Measurements from ENCODE around the gene RNF103. TPM values are rescaled to one million over a fixed set of nuclear protein-coding genes. Genes with fewer than 3 reads are reported as not detected.

Gene RNF103
- total RNA-seq, 2 experiments from 2014 or later, result 124 to 130 TPM

DNA sequence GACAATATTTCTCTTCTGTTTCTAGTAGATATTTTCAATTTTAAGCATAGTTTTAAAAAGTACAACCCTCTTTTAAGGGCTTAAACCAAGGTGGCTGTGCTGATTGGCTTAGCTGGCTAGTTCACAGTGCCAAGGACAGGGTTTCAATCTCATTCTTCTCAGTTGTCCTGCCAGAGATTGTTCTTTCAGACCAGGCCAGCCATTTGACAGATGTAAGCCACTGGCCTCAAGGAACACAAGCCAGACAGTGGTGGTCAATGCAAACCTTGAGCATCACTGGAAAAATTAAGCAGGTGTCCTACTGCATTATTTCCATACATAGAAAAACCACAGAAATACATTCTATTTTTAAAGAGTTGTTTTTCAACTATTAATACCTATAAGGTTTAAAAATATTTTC, 5.9 kb downstream of the RNF103 start:
- CTCF ChIA-PET, result interaction anchor here (3.3 kb wide), 1 partner anchor 99 kb away, joined by 7 read pairs; no protein-coding TSS in a partner anchor
- Mint-ChIP-seq H3K27me3 (no peaks in the 10 kb centered on the region), H3K27ac (no peak overlapping the region), H3K4me3 (no peak overlapping the region), H3K9me3 (no peaks in the 10 kb centered on the region), H3K36me3 (ENCODE audit: low read depth) (peaks cover 82% of the 10 kb centered on the region), H3K4me1 (ENCODE audit: low read depth) (peaks cover 73% of the 10 kb centered on the region)
- Histone ChIP-seq H3K9me3 (ENCODE audit: control insufficient read depth in 1 of 2, insufficient read depth in 1 of 2, low read length in 2 of 2) (no peaks in the 10 kb centered on the region), H3K4me3 (ENCODE audit: low read length) (no peak overlapping the region), H3K36me3 (ENCODE audit: insufficient read depth, low read length) (peaks cover 60% of the 10 kb centered on the region), H3K27me3 (ENCODE audit: control insufficient read depth in 1 of 2, insufficient read depth in 2 of 2, low read length in 2 of 2) (no peaks in the 10 kb centered on the region), H3K27ac (ENCODE audit: low read depth in 1 of 2, low read length in 2 of 2) (no peak overlapping the region), H3K4me1 (ENCODE audit: insufficient read depth, low read length) (peaks cover 6% of the 10 kb centered on the region)
- intact Hi-C loops (cut with DNase I, micrococcal nuclease), result no loop called here
- DNase-seq (no peak), ATAC-seq (ENCODE audit: poor library complexity) (no peak)
- TF ChIP-seq, protein P1, sequence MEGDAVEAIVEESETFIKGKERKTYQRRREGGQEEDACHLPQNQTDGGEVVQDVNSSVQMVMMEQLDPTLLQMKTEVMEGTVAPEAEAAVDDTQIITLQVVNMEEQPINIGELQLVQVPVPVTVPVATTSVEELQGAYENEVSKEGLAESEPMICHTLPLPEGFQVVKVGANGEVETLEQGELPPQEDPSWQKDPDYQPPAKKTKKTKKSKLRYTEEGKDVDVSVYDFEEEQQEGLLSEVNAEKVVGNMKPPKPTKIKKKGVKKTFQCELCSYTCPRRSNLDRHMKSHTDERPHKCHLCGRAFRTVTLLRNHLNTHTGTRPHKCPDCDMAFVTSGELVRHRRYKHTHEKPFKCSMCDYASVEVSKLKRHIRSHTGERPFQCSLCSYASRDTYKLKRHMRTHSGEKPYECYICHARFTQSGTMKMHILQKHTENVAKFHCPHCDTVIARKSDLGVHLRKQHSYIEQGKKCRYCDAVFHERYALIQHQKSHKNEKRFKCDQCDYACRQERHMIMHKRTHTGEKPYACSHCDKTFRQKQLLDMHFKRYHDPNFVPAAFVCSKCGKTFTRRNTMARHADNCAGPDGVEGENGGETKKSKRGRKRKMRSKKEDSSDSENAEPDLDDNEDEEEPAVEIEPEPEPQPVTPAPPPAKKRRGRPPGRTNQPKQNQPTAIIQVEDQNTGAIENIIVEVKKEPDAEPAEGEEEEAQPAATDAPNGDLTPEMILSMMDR (IDR thresholded peaks at IDR 0.05), result no peak
- POLR2A ChIA-PET, result interaction anchor here (1.4 to 1.5 kb wide), 2 partner anchors 33 to 54 kb away, joined by 5 to 6 read pairs; partner anchors contain the start of gene CHMP3

DNA sequence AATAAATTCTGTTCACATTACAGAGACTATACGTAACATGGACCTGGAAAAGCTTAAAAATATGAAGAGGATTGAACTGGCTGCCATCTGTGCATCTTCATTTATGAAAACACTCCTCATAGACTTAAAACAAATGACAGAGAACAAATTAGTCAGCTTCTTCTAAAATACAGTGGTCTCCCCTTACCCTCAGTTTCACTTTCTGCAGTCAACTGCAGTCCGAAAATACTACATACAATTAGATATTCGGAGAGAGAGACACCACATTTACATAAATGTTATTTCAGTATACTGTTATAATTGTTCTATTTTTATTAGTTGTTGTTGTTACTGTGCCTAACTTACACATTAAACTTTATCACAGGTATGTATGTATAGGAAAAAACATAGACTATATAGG, 6.5 kb downstream of the RNF103 start:
- peaks cover 2% of the 10 kb centered on the region for H3K4me1 ChIP-seq (ENCODE audit: insufficient read depth, low read length)

DNA sequence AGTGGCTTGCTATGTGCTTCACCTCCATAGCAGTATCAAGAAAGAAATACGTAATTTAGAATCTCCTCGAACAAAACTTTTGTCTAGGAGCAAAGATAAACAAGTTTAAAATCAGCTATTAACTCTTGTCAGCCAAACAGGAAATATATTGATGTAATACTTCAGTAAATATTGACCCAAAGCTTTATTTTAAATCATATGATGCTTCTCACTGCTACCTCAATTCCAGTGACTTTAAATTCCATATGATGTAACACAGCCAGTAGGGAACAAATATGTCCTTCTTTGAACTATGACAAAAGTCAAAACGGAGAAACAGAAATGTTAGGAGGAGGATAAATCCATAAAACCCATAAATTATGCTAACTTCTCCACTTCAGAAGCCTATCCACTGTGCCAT, 7.2 kb downstream of the RNF103 start:
- intact Hi-C loops (cut with DNase I, micrococcal nuclease), result no loop called here
- CTCF ChIA-PET, result interaction anchor here (3.3 kb wide), 1 partner anchor 98 kb away, joined by 7 read pairs; no protein-coding TSS in a partner anchor
- peaks cover 66% of the 10 kb centered on the region for H3K36me3 ChIP-seq (ENCODE audit: insufficient read depth, low read length)
- TF ChIP-seq, protein P1 (IDR thresholded peaks at IDR 0.05), result no peak
- Mint-ChIP-seq H3K4me3 (no peak overlapping the region), H3K27ac (no peak overlapping the region), H3K9me3 (no peaks in the 10 kb centered on the region), H3K4me1 (ENCODE audit: low read depth) (peaks cover 69% of the 10 kb centered on the region), H3K36me3 (ENCODE audit: low read depth) (peaks cover 85% of the 10 kb centered on the region), H3K27me3 (no peaks in the 10 kb centered on the region)
- ATAC-seq (ENCODE audit: poor library complexity), result no peak
- no peaks in the 10 kb centered on the region for H3K9me3 ChIP-seq (ENCODE audit: control insufficient read depth in 1 of 2, insufficient read depth in 1 of 2, low read length in 2 of 2)
- POLR2A ChIA-PET, result interaction anchor here (0.6 to 1.5 kb wide), 3 partner anchors 32 to 798 kb away, joined by 3 to 6 read pairs (median 5); partner anchors contain the start of gene CHMP3
- H3K4me1 ChIP-seq (ENCODE audit: insufficient read depth, low read length), result peaks cover 2% of the 10 kb centered on the region
- H3K27ac ChIP-seq (ENCODE audit: low read depth in 1 of 2, low read length in 2 of 2), result no peak overlapping the region
- H3K4me3 ChIP-seq (ENCODE audit: low read length), result no peak overlapping the region
- no peaks in the 10 kb centered on the region for H3K27me3 ChIP-seq (ENCODE audit: control insufficient read depth in 1 of 2, insufficient read depth in 2 of 2, low read length in 2 of 2)
- no peak for DNase-seq

More for the DNA sequence above, 6.5 kb downstream of the RNF103 start:
- intact Hi-C loops (cut with DNase I, micrococcal nuclease), result no loop called here
- H3K36me3 Mint-ChIP-seq (ENCODE audit: low read depth), result peaks cover 81% of the 10 kb centered on the region
- H3K27me3 ChIP-seq (ENCODE audit: control insufficient read depth in 1 of 2, insufficient read depth in 2 of 2, low read length in 2 of 2), result no peaks in the 10 kb centered on the region
- H3K27me3 Mint-ChIP-seq, result no peaks in the 10 kb centered on the region
- POLR2A ChIA-PET, result interaction anchor here (1.4 to 1.5 kb wide), 2 partner anchors 33 to 53 kb away, joined by 5 to 6 read pairs; partner anchors contain the start of gene CHMP3
- H3K4me3 Mint-ChIP-seq, result no peak overlapping the region
- no peak for DNase-seq
- ATAC-seq (ENCODE audit: poor library complexity), result no peak
- no peak overlapping the region for H3K27ac ChIP-seq (ENCODE audit: low read depth in 1 of 2, low read length in 2 of 2)
- TF ChIP-seq, protein P1 (IDR thresholded peaks at IDR 0.05), result no peak
- CTCF ChIA-PET, result interaction anchor here (0.5 to 3.3 kb wide), 2 partner anchors 14 to 99 kb away, joined by 4 to 7 read pairs; no protein-coding TSS in a partner anchor
- H3K4me3 ChIP-seq (ENCODE audit: low read length), result no peak overlapping the region
- H3K4me1 Mint-ChIP-seq (ENCODE audit: low read depth), result peaks cover 69% of the 10 kb centered on the region
- H3K9me3 Mint-ChIP-seq, result no peaks in the 10 kb centered on the region
- H3K9me3 ChIP-seq (ENCODE audit: control insufficient read depth in 1 of 2, insufficient read depth in 1 of 2, low read length in 2 of 2), result no peaks in the 10 kb centered on the region
- peaks cover 61% of the 10 kb centered on the region for H3K36me3 ChIP-seq (ENCODE audit: insufficient read depth, low read length)
- H3K27ac Mint-ChIP-seq, result no peak overlapping the region
